Activated naive CD8-positive, alpha-beta T cell treated with anti-CD3 and anti-CD28 coated beads, Interleukin-2, amount 10 ng/mL, durations not matched to agents 7 days and 5 days (primary cell): ENCODE measurements around the gene TMEM117. TPM values are rescaled to one million over a fixed set of nuclear protein-coding genes. Genes with fewer than 3 reads are reported as not detected.
"Not testable (repeated sequence)": the region's sequence is repeated elsewhere in the genome, so short reads cannot be mapped to it uniquely, and the experiment has no call there.

ENCODE experiments used
- ATAC-seq: fragments of 150-1000 bp; cut with Tn5 transposase; one replicate; pipeline ENCODE4 v1.10.0; 2021; ENCODE audit warnings: low read depth, moderate library complexity
- POLR2A ChIA-PET: fragments of 350-600 bp; sonication (Branson Sonifier 250); formaldehyde crosslinking; loops from one replicate; lab custom pipeline; 2021; ENCODE audit warnings: antibody characterized with exemption; lab: Charles Lee
- DNase-seq: peaks from one replicate; pipeline ENCODE4 v3.0.0; 2021
- H3K27ac Mint-ChIP-seq: one replicate; pipeline ENCODE4 v1.8.0; 2022; ENCODE audit warnings: mild to moderate bottlenecking, mixed read lengths
- H3K27me3 Mint-ChIP-seq: one replicate; pipeline ENCODE4 v1.8.0; 2022; ENCODE audit warnings: mild to moderate bottlenecking, moderate library complexity, mixed read lengths
- H3K36me3 Mint-ChIP-seq: one replicate; pipeline ENCODE4 v1.8.0; 2021; ENCODE audit warnings: mild to moderate bottlenecking, mixed read lengths
- H3K4me1 Mint-ChIP-seq: one replicate; pipeline ENCODE4 v1.8.0; 2021; ENCODE audit warnings: mixed read lengths
- H3K4me3 Mint-ChIP-seq: one replicate; pipeline ENCODE4 v1.8.0; 2022; ENCODE audit warnings: mild to moderate bottlenecking, moderate library complexity, mixed read lengths
- H3K9me3 Mint-ChIP-seq: one replicate; pipeline ENCODE4 v1.8.0; 2021; ENCODE audit warnings: mixed read lengths
- total RNA-seq, 2 experiments: library from RNA; stranded (reverse); gene quantifications; one replicate each; pipeline ENCODE4 v1.2.3, GENCODE V29; 2021

Gene TMEM117
- total RNA-seq, 2 experiments from 2014 or later = 0.58 to 1.0 TPM

- Mint-ChIP-seq H3K27ac (no peak overlapping the region), H3K36me3 (no peaks in the 10 kb centered on the region), H3K9me3 (no peaks in the 10 kb centered on the region), H3K4me3 (no peak overlapping the region), H3K4me1 (peaks cover 1% of the 10 kb centered on the region), H3K27me3 (peaks cover 7% of the 10 kb centered on the region)
- POLR2A ChIA-PET = interaction anchor here (3.8 kb wide), 1 partner anchor 9 kb away, joined by 16 read pairs; the partner anchor contains the start of gene TWF1
- no peak for ATAC-seq
- no peak for DNase-seq
Observed at GRCh38 chr12:43815416-43815815, 20.5 kb upstream of the TMEM117 start.

GRCh38 chr12:43816168-43816567 is 19.7 kb upstream of the TMEM117 start:
- no peaks in the 10 kb centered on the region for H3K36me3 Mint-ChIP-seq
- H3K27me3 Mint-ChIP-seq = peaks cover 4% of the 10 kb centered on the region
- no peak overlapping the region for H3K4me3 Mint-ChIP-seq
- H3K9me3 Mint-ChIP-seq = no peaks in the 10 kb centered on the region
- POLR2A ChIA-PET = interaction anchor here (3.8 kb wide), 1 partner anchor 10 kb away, joined by 16 read pairs; the partner anchor contains the start of gene TWF1
- peaks cover 1% of the 10 kb centered on the region for H3K4me1 Mint-ChIP-seq
- DNase-seq (no peak), ATAC-seq (no peak)
- H3K27ac Mint-ChIP-seq = no peak overlapping the region

- POLR2A ChIA-PET = interaction anchor here (1.1 kb wide), 1 partner anchor 18 kb away, joined by 3 read pairs; the partner anchor contains the start of gene TWF1
- ATAC-seq = no peak
- H3K27ac Mint-ChIP-seq = no peak overlapping the region
Observed at GRCh38 chr12:43824207-43824775, 11.6 kb upstream of the TMEM117 start.

GRCh38 chr12:43826681-43827080 is 9.2 kb upstream of the TMEM117 start:
- H3K27ac Mint-ChIP-seq = no peak overlapping the region
- peaks cover under 1% of the 10 kb centered on the region for H3K4me1 Mint-ChIP-seq
- no peak for DNase-seq
- no peaks in the 10 kb centered on the region for H3K9me3 Mint-ChIP-seq
- no peaks in the 10 kb centered on the region for H3K36me3 Mint-ChIP-seq
- H3K27me3 Mint-ChIP-seq = peaks cover 37% of the 10 kb centered on the region
- ATAC-seq = no peak
- POLR2A ChIA-PET = no interaction called here
- no peak overlapping the region for H3K4me3 Mint-ChIP-seq

More at GRCh38 chr12:43824207-43824775, 11.6 kb upstream of the TMEM117 start:
- no peak overlapping the region for H3K4me3 Mint-ChIP-seq
- H3K36me3 Mint-ChIP-seq = no peaks in the 10 kb centered on the region
- no peak for DNase-seq
- no peaks in the 10 kb centered on the region for H3K4me1 Mint-ChIP-seq
- no peaks in the 10 kb centered on the region for H3K9me3 Mint-ChIP-seq
- H3K27me3 Mint-ChIP-seq = peaks cover 20% of the 10 kb centered on the region

- peaks cover 38% of the 10 kb centered on the region for H3K27me3 Mint-ChIP-seq
- H3K4me3 Mint-ChIP-seq = no peak overlapping the region
- ATAC-seq = no peak
- H3K36me3 Mint-ChIP-seq = no peaks in the 10 kb centered on the region
- H3K27ac Mint-ChIP-seq = no peak overlapping the region
- H3K4me1 Mint-ChIP-seq = peaks cover 5% of the 10 kb centered on the region
- POLR2A ChIA-PET = no interaction called here
- DNase-seq = no peak
- H3K9me3 Mint-ChIP-seq = no peaks in the 10 kb centered on the region
Observed at GRCh38 chr12:43827093-43827492, 8.8 kb upstream of the TMEM117 start.

GRCh38 chr12:43832463-43833168 is 3.3 kb upstream of the TMEM117 start:
- H3K36me3 Mint-ChIP-seq = no peaks in the 10 kb centered on the region
- H3K27me3 Mint-ChIP-seq = peaks cover 55% of the 10 kb centered on the region
- peak overlapping the region; percentile 14 for H3K4me3 Mint-ChIP-seq
- H3K9me3 Mint-ChIP-seq = no peaks in the 10 kb centered on the region
- POLR2A ChIA-PET = interaction anchor here (1.7 kb wide), 1 partner anchor 26 kb away, joined by 4 read pairs; the partner anchor contains the start of gene TWF1
- no peak overlapping the region for H3K27ac Mint-ChIP-seq
- peaks cover 21% of the 10 kb centered on the region for H3K4me1 Mint-ChIP-seq
- ATAC-seq (peak; percentile 47), DNase-seq (no peak)

- H3K36me3 Mint-ChIP-seq = no peaks in the 10 kb centered on the region
- ATAC-seq = no peak
- H3K4me3 Mint-ChIP-seq = peak overlapping the region; percentile 79
- POLR2A ChIA-PET = interaction anchor here (1.0 to 1.9 kb wide), 2 partner anchors 29 to 32 kb away, joined by 3 to 14 read pairs; partner anchors contain the start of gene TWF1
- peak overlapping the region; percentile 54 for H3K27ac Mint-ChIP-seq
- DNase-seq = no peak
- H3K27me3 Mint-ChIP-seq = peaks cover 50% of the 10 kb centered on the region
- peaks cover 29% of the 10 kb centered on the region for H3K4me1 Mint-ChIP-seq
- no peaks in the 10 kb centered on the region for H3K9me3 Mint-ChIP-seq
Observed at GRCh38 chr12:43835264-43835655, 621 bp upstream of the TMEM117 start.

GRCh38 chr12:43836475-43836989 is 651 bp downstream of the TMEM117 start:
- Mint-ChIP-seq H3K27ac (no peak overlapping the region), H3K36me3 (no peaks in the 10 kb centered on the region), H3K9me3 (no peaks in the 10 kb centered on the region), H3K4me1 (peaks cover 29% of the 10 kb centered on the region), H3K4me3 (peak overlapping the region; percentile 55), H3K27me3 (peaks cover 48% of the 10 kb centered on the region)
- POLR2A ChIA-PET = interaction anchor here (1.0 to 1.9 kb wide), 2 partner anchors 30 to 33 kb away, joined by 3 to 14 read pairs; partner anchors contain the start of gene TWF1
- DNase-seq = no peak
- no peak for ATAC-seq

- POLR2A ChIA-PET = no interaction called here
- Mint-ChIP-seq H3K9me3 (no peaks in the 10 kb centered on the region), H3K27me3 (peaks cover 30% of the 10 kb centered on the region), H3K4me1 (peaks cover 11% of the 10 kb centered on the region), H3K36me3 (no peaks in the 10 kb centered on the region), H3K27ac (no peak overlapping the region), H3K4me3 (no peak overlapping the region)
- DNase-seq (no peak), ATAC-seq (no peak)
Observed at GRCh38 chr12:43840338-43840737, 4.5 kb downstream of the TMEM117 start.

GRCh38 chr12:43841253-43841652 is 5.4 kb downstream of the TMEM117 start:
- Mint-ChIP-seq H3K9me3 (no peaks in the 10 kb centered on the region), H3K36me3 (no peaks in the 10 kb centered on the region), H3K4me3 (no peak overlapping the region), H3K27ac (no peak overlapping the region), H3K4me1 (peaks cover 10% of the 10 kb centered on the region), H3K27me3 (peaks cover 30% of the 10 kb centered on the region)
- POLR2A ChIA-PET = no interaction called here
- no peak for DNase-seq
- ATAC-seq = no peak

- POLR2A ChIA-PET = no interaction called here
- Mint-ChIP-seq H3K27me3 (peaks cover 22% of the 10 kb centered on the region), H3K4me1 (peaks cover 8% of the 10 kb centered on the region), H3K9me3 (peaks cover 1% of the 10 kb centered on the region), H3K4me3 (no peak overlapping the region), H3K27ac (no peak overlapping the region), H3K36me3 (no peaks in the 10 kb centered on the region)
- DNase-seq = no peak
- no peak for ATAC-seq
Observed at GRCh38 chr12:43842259-43842658, 6.4 kb downstream of the TMEM117 start.

- DNase-seq, H3K4me1 Mint-ChIP-seq, H3K36me3 Mint-ChIP-seq, POLR2A ChIA-PET, ATAC-seq, H3K27ac Mint-ChIP-seq, H3K4me3 Mint-ChIP-seq, H3K27me3 Mint-ChIP-seq, H3K9me3 Mint-ChIP-seq: not testable (repeated sequence)
Observed at GRCh38 chr12:43847425-43848225, 11.7 kb downstream of the TMEM117 start.

GRCh38 chr12:43848226-43848507 is 12.3 kb downstream of the TMEM117 start:
- Mint-ChIP-seq H3K4me1 (peaks cover 2% of the 10 kb centered on the region), H3K9me3 (peaks cover 9% of the 10 kb centered on the region), H3K4me3 (no peak overlapping the region), H3K36me3 (peaks cover 2% of the 10 kb centered on the region), H3K27ac (no peak overlapping the region), H3K27me3 (peaks cover 3% of the 10 kb centered on the region)
- DNase-seq = no peak
- ATAC-seq = no peak
- POLR2A ChIA-PET = no interaction called here
